MG63 (cell line): Measurements from ENCODE around the gene CPEB1. TPM values are rescaled to one million over a fixed set of nuclear protein-coding genes. Genes with fewer than 3 reads are reported as not detected.
"Not testable (repeated sequence)": the region's sequence is repeated elsewhere in the genome, so short reads cannot be mapped to it uniquely, and the experiment has no call there.

Experiments used
- DNase-seq: peaks from one replicate; pipeline ENCODE4 v3.0.0-alpha.2; 2020
- H3K27me3 ChIP-seq: fragments of 250-450 bp; sonication (Bioruptor Pico); 2 replicates; pipeline ENCODE4 v1.5.1; 2020; ENCODE audit warnings: mild to moderate bottlenecking, moderate library complexity
- H3K36me3 ChIP-seq: fragments of 250-450 bp; sonication (Bioruptor Pico); 2 replicates; pipeline ENCODE4 v1.5.1; 2020; ENCODE audit warnings: mild to moderate bottlenecking, moderate library complexity
- H3K4me3 ChIP-seq: fragments of 250-450 bp; sonication (Bioruptor Pico); 2 replicates; pipeline ENCODE4 v1.5.1; 2020; ENCODE audit warnings: mild to moderate bottlenecking, moderate library complexity
- H3K9me3 ChIP-seq: fragments of 250-450 bp; sonication (Bioruptor Pico); 2 replicates; pipeline ENCODE4 v1.5.1; 2020; ENCODE audit warnings: mild to moderate bottlenecking, moderate library complexity
- total RNA-seq: library from RNA; depleted of rRNA; stranded (reverse); fragments of >200 nt; shearing (Covaris generic); gene quantifications from 2 replicates; pipeline ENCODE4 v1.2.3, GENCODE V29; 2014; ENCODE audit warnings: low replicate concordance

Gene CPEB1
- total RNA-seq, 1 experiment from 2014 or later: 14.1 TPM

GRCh38 chr15:82655606-82656005, 8.4 kb upstream of the CPEB1 start:
- H3K27me3 ChIP-seq: no peaks in the 10 kb centered on the region
- no peak for DNase-seq
- H3K36me3 ChIP-seq: no peaks in the 10 kb centered on the region
- no peaks in the 10 kb centered on the region for H3K9me3 ChIP-seq
- H3K4me3 ChIP-seq: no peak overlapping the region

DNA sequence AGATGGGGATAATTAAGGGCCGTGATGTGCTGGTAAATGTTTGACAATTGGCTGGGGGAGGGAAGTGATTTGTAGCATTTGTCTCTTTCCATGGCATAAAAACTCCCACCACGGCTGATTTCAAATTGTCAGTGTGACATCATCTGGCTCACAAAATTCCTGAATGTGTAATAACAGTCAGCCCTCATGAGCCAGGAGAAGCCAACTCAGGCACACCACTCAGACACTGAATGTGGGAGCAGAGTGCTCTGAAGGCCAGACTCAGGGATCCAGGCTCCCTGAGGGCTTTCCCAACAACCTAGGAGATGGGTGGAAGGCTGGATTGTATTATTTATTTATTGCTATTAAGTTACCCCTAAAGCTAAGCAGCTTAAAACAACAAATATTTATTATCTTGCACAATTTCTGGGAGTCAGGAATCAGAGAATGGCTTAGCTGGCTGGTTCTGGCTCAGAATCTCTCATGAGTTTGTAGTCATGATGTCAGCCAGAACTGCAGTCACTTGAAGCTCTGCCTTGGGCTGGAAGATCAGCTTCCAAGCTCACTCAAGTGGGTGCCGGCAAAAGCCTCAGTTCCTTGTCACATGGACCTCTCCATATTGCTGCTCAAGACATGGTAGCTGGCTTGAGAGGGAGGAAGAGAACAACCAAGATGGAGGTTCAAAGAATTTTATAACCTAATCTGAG, 6.5 kb upstream of the CPEB1 start:
- Histone ChIP-seq H3K9me3 (no peaks in the 10 kb centered on the region), H3K4me3 (no peak overlapping the region), H3K27me3 (no peaks in the 10 kb centered on the region), H3K36me3 (no peaks in the 10 kb centered on the region)
- no peak for DNase-seq

- Histone ChIP-seq H3K4me3 (no peak overlapping the region), H3K36me3 (no peaks in the 10 kb centered on the region), H3K27me3 (no peaks in the 10 kb centered on the region), H3K9me3 (no peaks in the 10 kb centered on the region)
- no peak for DNase-seq
Measured at GRCh38 chr15:82651708-82652107, 4.5 kb upstream of the CPEB1 start.

DNA sequence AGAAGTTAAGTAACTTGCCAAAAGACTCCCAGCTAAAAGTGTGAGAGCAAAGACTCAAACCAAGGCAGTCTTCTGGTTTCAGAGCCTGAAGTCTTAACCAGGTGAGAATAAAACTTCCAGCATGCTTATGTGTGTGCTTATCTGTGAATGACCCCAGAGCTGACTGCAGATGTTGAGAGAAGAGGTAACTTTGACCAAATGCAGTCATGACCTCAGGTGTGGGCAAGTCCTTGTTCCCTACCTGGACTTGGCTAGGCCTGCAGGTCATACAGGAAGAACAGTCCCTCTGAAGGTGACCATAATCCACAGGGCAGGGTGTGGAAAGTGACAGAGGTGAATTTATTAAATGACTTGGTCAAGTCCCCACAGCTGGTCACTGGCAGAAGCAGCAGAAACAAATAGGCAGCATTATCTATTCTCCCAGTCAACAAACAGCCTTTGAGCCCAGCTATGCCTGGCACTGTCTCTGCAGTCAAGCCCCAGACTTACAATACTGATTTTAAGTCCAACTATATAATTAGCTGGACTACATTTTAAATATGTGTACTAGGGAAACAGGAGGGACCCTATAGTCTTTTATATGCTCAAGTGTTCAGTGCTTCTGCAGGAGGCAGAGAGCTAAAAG, 3.0 kb upstream of the CPEB1 start:
- Histone ChIP-seq H3K36me3 (no peaks in the 10 kb centered on the region), H3K27me3 (no peaks in the 10 kb centered on the region), H3K4me3 (no peak overlapping the region), H3K9me3 (no peaks in the 10 kb centered on the region)
- no peak for DNase-seq

- Histone ChIP-seq H3K36me3 (no peaks in the 10 kb centered on the region), H3K4me3 (no peak overlapping the region), H3K9me3 (no peaks in the 10 kb centered on the region), H3K27me3 (no peaks in the 10 kb centered on the region)
- no peak for DNase-seq
Measured at GRCh38 chr15:82649226-82649999, 2.2 kb upstream of the CPEB1 start.

DNA sequence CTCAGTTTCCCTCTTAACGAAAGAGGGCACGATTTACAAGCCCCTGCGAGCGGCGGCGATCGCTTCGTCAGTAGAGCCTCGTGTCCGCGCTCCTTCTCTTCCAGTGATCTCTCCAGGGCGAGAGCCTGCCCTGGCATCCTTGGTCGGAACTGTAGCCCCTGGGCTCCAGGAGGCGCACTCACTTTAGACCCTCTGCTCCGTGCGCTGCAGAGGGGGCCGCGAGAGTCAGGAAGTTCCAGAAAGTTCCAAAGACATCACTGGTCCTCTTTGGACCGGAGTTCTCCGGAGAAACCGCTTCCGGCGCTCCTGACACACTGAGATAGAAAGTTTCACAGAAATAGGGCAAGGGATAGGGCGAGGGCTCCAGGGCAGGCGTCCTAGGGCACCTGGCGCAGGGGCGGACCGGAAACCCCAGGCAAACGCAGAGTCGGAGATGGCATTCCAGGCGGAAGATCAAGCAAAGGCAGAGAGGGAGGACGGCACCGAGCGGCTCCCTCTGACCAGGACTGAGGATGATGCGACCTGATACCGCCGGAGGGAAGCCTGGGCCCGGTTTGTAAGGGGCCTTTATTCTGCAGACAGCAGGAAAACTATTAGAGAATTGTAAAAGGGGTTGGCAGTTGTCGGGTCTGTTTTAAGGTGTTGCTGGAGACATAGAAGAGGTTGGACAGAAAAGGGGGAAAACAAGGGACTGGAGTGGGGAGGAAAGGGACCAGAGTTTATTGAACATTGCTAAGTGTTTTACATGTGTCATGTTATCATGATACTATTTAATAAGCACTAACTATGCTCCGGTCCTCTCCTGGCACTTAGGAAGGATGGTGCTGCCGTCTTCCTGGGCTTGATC, 1.3 kb upstream of the CPEB1 start:
- no peak for DNase-seq
- no peaks in the 10 kb centered on the region for H3K9me3 ChIP-seq
- no peaks in the 10 kb centered on the region for H3K27me3 ChIP-seq
- H3K4me3 ChIP-seq: peak overlapping the region; percentile 65
- H3K36me3 ChIP-seq: no peaks in the 10 kb centered on the region

GRCh38 chr15:82647835-82648256, 683 bp upstream of the CPEB1 start:
- peak; percentile 63 for DNase-seq
- Histone ChIP-seq H3K27me3 (no peaks in the 10 kb centered on the region), H3K4me3 (peak overlapping the region; percentile 65)

GRCh38 chr15:82646250-82647044, 716 bp downstream of the CPEB1 start:
- H3K27me3 ChIP-seq: no peaks in the 10 kb centered on the region
- no peak for DNase-seq
- H3K4me3 ChIP-seq: peak overlapping the region; percentile 65
- no peaks in the 10 kb centered on the region for H3K36me3 ChIP-seq
- H3K9me3 ChIP-seq: no peaks in the 10 kb centered on the region

More at GRCh38 chr15:82647835-82648256, 683 bp upstream of the CPEB1 start:
- Histone ChIP-seq H3K36me3 (no peaks in the 10 kb centered on the region), H3K9me3 (no peaks in the 10 kb centered on the region)

GRCh38 chr15:82644967-82645852, 2.0 kb downstream of the CPEB1 start:
- not testable (repeated sequence) for H3K27me3 ChIP-seq, DNase-seq, H3K9me3 ChIP-seq

GRCh38 chr15:82643992-82644391, 3.2 kb downstream of the CPEB1 start:
- Histone ChIP-seq H3K4me3 (no peak overlapping the region), H3K9me3 (no peaks in the 10 kb centered on the region), H3K36me3 (peaks cover 4% of the 10 kb centered on the region; the same call in 1 of the 2 replicates), H3K27me3 (no peaks in the 10 kb centered on the region)
- DNase-seq: no peak

More at GRCh38 chr15:82644967-82645852, 2.0 kb downstream of the CPEB1 start:
- not testable (repeated sequence) for H3K4me3 ChIP-seq, H3K36me3 ChIP-seq

DNA sequence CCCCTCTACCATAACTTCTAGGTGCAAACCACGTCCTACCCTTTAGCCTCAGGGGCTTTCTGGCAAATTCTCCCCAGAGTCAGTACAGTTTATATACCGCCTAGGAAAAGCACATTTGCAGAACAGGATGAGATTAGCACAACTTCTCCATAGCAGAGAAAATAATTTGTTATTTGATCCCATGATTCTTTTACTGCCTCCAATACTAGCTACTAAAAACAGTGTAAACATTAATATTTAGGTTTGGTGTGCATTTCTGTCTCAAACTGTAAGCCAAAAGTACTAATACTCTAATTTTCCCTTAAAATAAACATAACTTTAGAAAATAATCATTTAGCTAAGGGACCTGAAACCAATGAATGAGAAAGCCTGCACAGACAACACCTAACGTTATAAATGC, 4.5 kb downstream of the CPEB1 start:
- no peak for DNase-seq

GRCh38 chr15:82641129-82641798, 5.9 kb downstream of the CPEB1 start:
- DNase-seq: no peak
- Histone ChIP-seq H3K27me3 (no peaks in the 10 kb centered on the region), H3K9me3 (no peaks in the 10 kb centered on the region), H3K36me3 (peaks cover 4% of the 10 kb centered on the region; the same call in 1 of the 2 replicates), H3K4me3 (no peak overlapping the region)

More for the DNA sequence above, 4.5 kb downstream of the CPEB1 start:
- H3K9me3 ChIP-seq: no peaks in the 10 kb centered on the region
- peaks cover 4% of the 10 kb centered on the region; the same call in 1 of the 2 replicates for H3K36me3 ChIP-seq
- H3K4me3 ChIP-seq: no peak overlapping the region
- H3K27me3 ChIP-seq: no peaks in the 10 kb centered on the region

- Histone ChIP-seq H3K36me3 (peaks cover 4% of the 10 kb centered on the region; the same call in 1 of the 2 replicates), H3K9me3 (no peaks in the 10 kb centered on the region), H3K27me3 (no peaks in the 10 kb centered on the region), H3K4me3 (no peak overlapping the region)
- no peak for DNase-seq
Measured at GRCh38 chr15:82640672-82641071, 6.5 kb downstream of the CPEB1 start.

GRCh38 chr15:82635798-82636197, 11.4 kb downstream of the CPEB1 start:
- H3K9me3 ChIP-seq: no peaks in the 10 kb centered on the region
- H3K27me3 ChIP-seq: no peaks in the 10 kb centered on the region
- DNase-seq: no peak
- H3K36me3 ChIP-seq: peaks cover 4% of the 10 kb centered on the region; the same call in 1 of the 2 replicates
- H3K4me3 ChIP-seq: no peak overlapping the region
